Hepatocyte (in vitro differentiated cells): Measurements from ENCODE around the gene ECT2L.

Experiments used
- EZH2phosphoT487 ChIP-seq: fragments of 200-600 bp; sonication (generic); IDR thresholded peaks from one replicate; pipeline ENCODE4 v1.6.1; 2018; ENCODE audit warnings: antibody characterized with exemption, mild to moderate bottlenecking, low read depth, moderate library complexity; ENCODE audit not compliant: unreplicated experiment, severe bottlenecking
- TF ChIP-seq, protein P1 (sequence below): fragments of 200-600 bp; sonication (generic); IDR thresholded peaks from 2 replicates; pipeline ENCODE4 v1.5.1; 2016; ENCODE audit warnings: antibody characterized with exemption, mild to moderate bottlenecking; ENCODE audit not compliant: poor library complexity

DNA sequence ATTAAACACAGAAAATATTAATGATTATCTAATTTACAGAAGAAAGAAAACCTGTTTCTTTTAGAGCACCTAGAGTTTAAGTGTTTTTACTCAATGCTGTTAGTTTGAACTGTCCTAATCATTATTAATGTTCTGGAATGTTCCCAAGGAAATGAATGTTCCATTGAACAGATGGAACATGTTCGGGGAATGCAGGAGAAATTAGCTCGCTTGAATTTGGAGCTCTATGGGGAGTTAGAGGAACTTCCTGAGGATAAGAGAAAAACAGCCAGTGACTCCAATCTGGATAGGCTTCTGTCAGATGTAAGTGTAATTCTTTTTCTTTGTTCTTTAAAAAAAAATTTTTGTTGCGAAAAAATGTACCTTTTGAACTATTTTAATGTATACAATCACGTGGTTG is 10.8 kb upstream of the ECT2L start:
- TF ChIP-seq EZH2phosphoT487: no peak
- TF ChIP-seq, protein P1, sequence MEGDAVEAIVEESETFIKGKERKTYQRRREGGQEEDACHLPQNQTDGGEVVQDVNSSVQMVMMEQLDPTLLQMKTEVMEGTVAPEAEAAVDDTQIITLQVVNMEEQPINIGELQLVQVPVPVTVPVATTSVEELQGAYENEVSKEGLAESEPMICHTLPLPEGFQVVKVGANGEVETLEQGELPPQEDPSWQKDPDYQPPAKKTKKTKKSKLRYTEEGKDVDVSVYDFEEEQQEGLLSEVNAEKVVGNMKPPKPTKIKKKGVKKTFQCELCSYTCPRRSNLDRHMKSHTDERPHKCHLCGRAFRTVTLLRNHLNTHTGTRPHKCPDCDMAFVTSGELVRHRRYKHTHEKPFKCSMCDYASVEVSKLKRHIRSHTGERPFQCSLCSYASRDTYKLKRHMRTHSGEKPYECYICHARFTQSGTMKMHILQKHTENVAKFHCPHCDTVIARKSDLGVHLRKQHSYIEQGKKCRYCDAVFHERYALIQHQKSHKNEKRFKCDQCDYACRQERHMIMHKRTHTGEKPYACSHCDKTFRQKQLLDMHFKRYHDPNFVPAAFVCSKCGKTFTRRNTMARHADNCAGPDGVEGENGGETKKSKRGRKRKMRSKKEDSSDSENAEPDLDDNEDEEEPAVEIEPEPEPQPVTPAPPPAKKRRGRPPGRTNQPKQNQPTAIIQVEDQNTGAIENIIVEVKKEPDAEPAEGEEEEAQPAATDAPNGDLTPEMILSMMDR: no peak
